Measurements from ENCODE around the gene KMT2E.

- TF ChIP-seq CTCF (IDR thresholded peaks at IDR 0.05; ENCODE audit: borderline replicate concordance, extremely low read depth, low read length, poor library complexity, severe bottlenecking), result no peak
- no peak for TF ChIP-seq EZH2 (IDR thresholded peaks at IDR 0.05; ENCODE audit: borderline replicate concordance, low read depth, low read length, severe bottlenecking)
Observed at GRCh38 chr7:105154084-105154483, 140.1 kb downstream of the KMT2E start.
